Transverse colon (tissue), 1 donor: Measurements from ENCODE around the gene SOX4.

Source experiments
- EP300 ChIP-seq: sonication (generic); formaldehyde crosslinking; IDR thresholded peaks from one replicate; pipeline ENCODE4 v1.6.1; 2017; ENCODE audit warnings: antibody characterized with exemption, low read depth
- POLR2A ChIP-seq: fragments of 450-650 bp; IDR thresholded peaks from one replicate; pipeline ENCODE4 v1.6.1; 2016; ENCODE audit warnings: antibody characterized with exemption, mild to moderate bottlenecking, moderate library complexity

DNA sequence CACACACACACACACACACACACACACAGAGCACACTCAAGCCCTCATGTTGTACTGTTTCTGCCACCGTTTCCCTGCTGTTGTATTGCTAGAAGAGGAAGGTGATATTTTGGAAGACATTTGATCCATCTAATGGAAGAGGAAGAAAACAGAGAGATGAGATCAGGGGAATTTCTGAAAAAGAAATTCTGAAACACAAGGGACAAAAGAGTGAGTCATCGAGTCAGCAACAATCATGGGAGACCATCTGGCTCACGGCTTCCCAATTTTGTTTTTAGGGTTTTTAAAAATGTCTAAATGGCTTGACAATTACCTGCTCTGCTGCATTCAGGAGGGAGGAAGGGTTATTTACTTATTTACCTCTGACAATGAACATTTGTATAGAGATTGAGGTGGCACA, 22.0 kb downstream of the SOX4 start:
- TF ChIP-seq EP300 = no peak
- TF ChIP-seq POLR2A = no peak
